Nucleus accumbens (tissue), 56 donors: ENCODE data around the gene HABP2.

Experiments used
- DNase-seq, 56 donors: peaks; one replicate each; lab custom pipeline; 2025; lab: John Stamatoyannopoulos, UW

Gene HABP2

GRCh38 chr10:113554214-113554613 lies 1.4 kb downstream of the HABP2 start:
- DNase-seq: no peak

- no peak for DNase-seq
These were observed 2.4 kb downstream of the HABP2 start for GRCh38 chr10:113555245-113555644.

GRCh38 chr10:113555751-113556150 lies 2.9 kb downstream of the HABP2 start:
- DNase-seq: no peak

GRCh38 chr10:113557424-113557862 lies 4.6 kb downstream of the HABP2 start:
- DNase-seq: no peak

GRCh38 chr10:113557903-113558321 lies 5.1 kb downstream of the HABP2 start:
- DNase-seq: no peak

- DNase-seq: no peak
These were observed 7.2 kb downstream of the HABP2 start for GRCh38 chr10:113560071-113560470.

- no peak for DNase-seq
These were observed 8.4 kb downstream of the HABP2 start for GRCh38 chr10:113561214-113561613.

- DNase-seq: no peak
These were observed 9.2 kb downstream of the HABP2 start for GRCh38 chr10:113562069-113562468.

- no peak for DNase-seq
These were observed 9.9 kb downstream of the HABP2 start for GRCh38 chr10:113562704-113563103.

GRCh38 chr10:113563306-113564088 lies 10.6 kb downstream of the HABP2 start:
- peak in 52 of 56 donors; percentile 4 to 82 (median 38) for DNase-seq

- no peak for DNase-seq
These were observed 12.5 kb downstream of the HABP2 start for GRCh38 chr10:113565364-113565763.

- no peak for DNase-seq
These were observed 14.0 kb downstream of the HABP2 start for GRCh38 chr10:113566888-113567287.

- DNase-seq: no peak
These were observed 16.7 kb downstream of the HABP2 start for GRCh38 chr10:113569576-113569975.

- DNase-seq: no peak
These were observed 19.9 kb downstream of the HABP2 start for GRCh38 chr10:113572520-113573290.

GRCh38 chr10:113573368-113573767 lies 20.5 kb downstream of the HABP2 start:
- no peak for DNase-seq

GRCh38 chr10:113576852-113577251 lies 24.0 kb downstream of the HABP2 start:
- no peak for DNase-seq

GRCh38 chr10:113578773-113579172 lies 25.9 kb downstream of the HABP2 start:
- no peak for DNase-seq

- DNase-seq: no peak
These were observed 28.2 kb downstream of the HABP2 start for GRCh38 chr10:113581092-113581491.

GRCh38 chr10:113583571-113583970 lies 30.7 kb downstream of the HABP2 start:
- no peak for DNase-seq

GRCh38 chr10:113585949-113586348 lies 33.1 kb downstream of the HABP2 start:
- DNase-seq: no peak

- DNase-seq: no peak
These were observed 36.4 kb downstream of the HABP2 start for GRCh38 chr10:113589201-113589770.
